GM23338 (cell line): ENCODE measurements around the gene NECTIN1.

Experiments used
- CREB1 ChIP-seq: fragments of 250-450 bp; sonication (Bioruptor Pico); IDR thresholded peaks from 2 replicates; pipeline ENCODE4 v1.5.0; 2020; ENCODE audit warnings: low read depth, mild to moderate bottlenecking, moderate library complexity
- EZH2 ChIP-seq: fragments of 200-600 bp; sonication (generic); IDR thresholded peaks from one replicate; pipeline ENCODE4 v1.8.0; 2017; ENCODE audit warnings: antibody characterized with exemption, mild to moderate bottlenecking, low read depth; ENCODE audit not compliant: unreplicated experiment
- NANOG ChIP-seq: IDR thresholded peaks from 2 replicates; pipeline ENCODE4 v1.6.1; 2016; ENCODE audit warnings: antibody characterized with exemption, borderline replicate concordance
- POLR2AphosphoS5 ChIP-seq: IDR thresholded peaks from 2 replicates; pipeline ENCODE4 v1.6.1; 2016; ENCODE audit warnings: antibody characterized with exemption, low read depth
- TF ChIP-seq, protein P1 (sequence below), 2 experiments: fragments of 200-600 bp in 1 of 2; sonication (generic) in 1 of 2; conservative IDR thresholded peaks; 2 replicates each; pipeline versions ENCODE4 v1.5.1 to v1.6.1; 2016 to 2017; ENCODE audit warnings: antibody characterized with exemption in 2 of 2, low read depth in 2 of 2, mild to moderate bottlenecking in 2 of 2, moderate library complexity in 1 of 2

DNA sequence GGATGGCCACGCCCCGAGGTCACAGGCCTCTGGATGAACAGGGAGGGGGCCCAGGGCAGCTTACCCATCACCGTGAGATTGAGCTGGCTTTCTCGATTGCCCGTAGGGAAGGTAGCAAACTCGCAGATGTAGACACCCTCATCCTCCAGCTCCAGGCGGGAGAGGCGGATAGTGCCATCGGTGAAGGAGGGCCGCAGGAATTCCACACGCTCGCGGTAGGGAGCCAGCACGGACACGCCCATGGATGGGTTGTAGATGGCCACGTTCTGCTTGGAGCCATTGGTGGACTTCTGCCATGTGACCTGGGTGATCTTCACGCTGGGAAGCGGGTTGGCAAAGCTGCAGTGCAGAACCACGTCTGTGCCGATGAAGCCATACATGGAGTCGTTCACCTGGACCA, 50.6 kb downstream of the NECTIN1 start:
- TF ChIP-seq, protein P1, sequence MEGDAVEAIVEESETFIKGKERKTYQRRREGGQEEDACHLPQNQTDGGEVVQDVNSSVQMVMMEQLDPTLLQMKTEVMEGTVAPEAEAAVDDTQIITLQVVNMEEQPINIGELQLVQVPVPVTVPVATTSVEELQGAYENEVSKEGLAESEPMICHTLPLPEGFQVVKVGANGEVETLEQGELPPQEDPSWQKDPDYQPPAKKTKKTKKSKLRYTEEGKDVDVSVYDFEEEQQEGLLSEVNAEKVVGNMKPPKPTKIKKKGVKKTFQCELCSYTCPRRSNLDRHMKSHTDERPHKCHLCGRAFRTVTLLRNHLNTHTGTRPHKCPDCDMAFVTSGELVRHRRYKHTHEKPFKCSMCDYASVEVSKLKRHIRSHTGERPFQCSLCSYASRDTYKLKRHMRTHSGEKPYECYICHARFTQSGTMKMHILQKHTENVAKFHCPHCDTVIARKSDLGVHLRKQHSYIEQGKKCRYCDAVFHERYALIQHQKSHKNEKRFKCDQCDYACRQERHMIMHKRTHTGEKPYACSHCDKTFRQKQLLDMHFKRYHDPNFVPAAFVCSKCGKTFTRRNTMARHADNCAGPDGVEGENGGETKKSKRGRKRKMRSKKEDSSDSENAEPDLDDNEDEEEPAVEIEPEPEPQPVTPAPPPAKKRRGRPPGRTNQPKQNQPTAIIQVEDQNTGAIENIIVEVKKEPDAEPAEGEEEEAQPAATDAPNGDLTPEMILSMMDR (conservative IDR thresholded peaks at IDR 0.05; ENCODE audit: low read depth in 2 of 2): no peak
- no peak for TF ChIP-seq POLR2AphosphoS5
- no peak for TF ChIP-seq EZH2
- no peak for TF ChIP-seq CREB1 (CRISPR knock-in tag)
- TF ChIP-seq NANOG: no peak
